Measurements from ENCODE around the gene MYO5B. TPM values are rescaled to one million over a fixed set of nuclear protein-coding genes. Genes with fewer than 3 reads are reported as not detected.

MYO5B gene
- polyA plus RNA-seq, 1 of the 3 experiments (the other 2 are of a cell fraction): 1.3 TPM

- TF ChIP-seq USF1 (IDR thresholded peaks at IDR 0.05; ENCODE audit: borderline replicate concordance, low read depth) (no peak), PBX3 (IDR thresholded peaks at IDR 0.05) (no peak), YY1 (IDR thresholded peaks at IDR 0.05; ENCODE audit: low read depth) (no peak), NFIC (IDR thresholded peaks at IDR 0.05; ENCODE audit: borderline replicate concordance) (no peak), EP300 (IDR thresholded peaks at IDR 0.05; ENCODE audit: borderline replicate concordance in 1 of 2, low read depth in 1 of 2, low read length in 1 of 2) (no peak)
Observed at GRCh38 chr18:50004013-50004412, 190.9 kb downstream of the MYO5B start (continued).

- H3K79me2 ChIP-seq (ENCODE audit: insufficient read depth): no peaks in the 10 kb centered on the region
- ChIA-PET POLR2A (interaction anchor here (0.6 kb wide), 1 partner anchor 25 kb away, joined by 3 read pairs; no protein-coding TSS in a partner anchor), CTCF (interaction anchor here (0.5 kb wide), 1 partner anchor 193 kb away, joined by 3 read pairs; no protein-coding TSS in a partner anchor)
- H3K27me3 ChIP-seq (ENCODE audit: insufficient read depth): no peaks in the 10 kb centered on the region
- H3K4me1 ChIP-seq (ENCODE audit: control insufficient read depth in 1 of 2, insufficient read depth in 2 of 2, low read depth in 1 of 2, low read length in 1 of 2): no peaks in the 10 kb centered on the region
- no peak for DNase-seq
- H3K9me2 ChIP-seq: no peaks in the 10 kb centered on the region
- H4K20me1 ChIP-seq (ENCODE audit: insufficient read depth): no peaks in the 10 kb centered on the region
- no peaks in the 10 kb centered on the region for H3K36me3 ChIP-seq (replicated peaks in 1 of 2; ENCODE audit: control insufficient read depth in 1 of 2, insufficient read depth in 2 of 2, low read length in 1 of 2)
- no peak overlapping the region for H3K4me2 ChIP-seq
- TF ChIP-seq ELF1 (IDR thresholded peaks at IDR 0.05): no peak
- no peak for TF ChIP-seq RFX5 (IDR thresholded peaks at IDR 0.05; ENCODE audit: low read length)
- no peak for TF ChIP-seq FOSL2 (IDR thresholded peaks at IDR 0.05; ENCODE audit: borderline replicate concordance, low read depth)
- WGBS (ENCODE audit: low lambda C conversion rate): 35% methylated on average over 2 of the region's 2 CpGs
- H3F3A ChIP-seq (replicated peaks; ENCODE audit: insufficient read depth): no peaks in the 10 kb centered on the region
- no peak overlapping the region for H3K9ac ChIP-seq
- no peak overlapping the region for H3K27ac ChIP-seq (ENCODE audit: low read depth in 2 of 2, low read length in 1 of 2)
- H3K4me3 ChIP-seq (ENCODE audit: low read depth in 2 of 2, low read length in 1 of 2): no peak overlapping the region
- H2AFZ ChIP-seq (ENCODE audit: low read depth): no peak overlapping the region
- H3K9me3 ChIP-seq: no peaks in the 10 kb centered on the region
Observed at GRCh38 chr18:50002781-50003180, 192.2 kb downstream of the MYO5B start.

GRCh38 chr18:50000227-50000626 lies 194.7 kb downstream of the MYO5B start:
- no peaks in the 10 kb centered on the region for H3K4me1 ChIP-seq (ENCODE audit: control insufficient read depth in 1 of 2, insufficient read depth in 2 of 2, low read depth in 1 of 2, low read length in 1 of 2)
- WGBS (ENCODE audit: low lambda C conversion rate): 56% methylated on average over 5 of the region's 5 CpGs
- no peak overlapping the region for H2AFZ ChIP-seq (ENCODE audit: low read depth)
- no peak overlapping the region for H3K4me3 ChIP-seq (ENCODE audit: low read depth in 2 of 2, low read length in 1 of 2)
- DNase-seq: no peak
- H3K36me3 ChIP-seq (replicated peaks in 1 of 2; ENCODE audit: control insufficient read depth in 1 of 2, insufficient read depth in 2 of 2, low read length in 1 of 2): no peaks in the 10 kb centered on the region
- no peak overlapping the region for H3K4me2 ChIP-seq
- no peaks in the 10 kb centered on the region for H3K9me2 ChIP-seq
- ChIA-PET POLR2A (no interaction called here), CTCF (interaction anchor here (1.1 to 1.4 kb wide), 3 partner anchors 10 to 489 kb away, joined by 3 read pairs; no protein-coding TSS in a partner anchor)
- no peaks in the 10 kb centered on the region for H4K20me1 ChIP-seq (ENCODE audit: insufficient read depth)
- no peak overlapping the region for H3K27ac ChIP-seq (ENCODE audit: low read depth in 2 of 2, low read length in 1 of 2)
- H3K9ac ChIP-seq: no peak overlapping the region
- no peaks in the 10 kb centered on the region for H3K79me2 ChIP-seq (ENCODE audit: insufficient read depth)
- H3F3A ChIP-seq (replicated peaks; ENCODE audit: insufficient read depth): no peaks in the 10 kb centered on the region
- H3K9me3 ChIP-seq: no peaks in the 10 kb centered on the region
- no peaks in the 10 kb centered on the region for H3K27me3 ChIP-seq (ENCODE audit: insufficient read depth)
- no peak for TF ChIP-seq USF1 (IDR thresholded peaks at IDR 0.05; ENCODE audit: borderline replicate concordance, low read depth)
- TF ChIP-seq GABPA (IDR thresholded peaks at IDR 0.05; ENCODE audit: low read depth): no peak
- TF ChIP-seq TAF1 (IDR thresholded peaks at IDR 0.05; ENCODE audit: borderline replicate concordance, low read depth, low read length): no peak
- no peak for TF ChIP-seq FOXJ3 (CRISPR knock-in tag; IDR thresholded peaks at IDR 0.05)
- no peak for TF ChIP-seq RAD21 (IDR thresholded peaks at IDR 0.05; ENCODE audit: low read length)
- TF ChIP-seq USF2 (IDR thresholded peaks at IDR 0.05; ENCODE audit: borderline replicate concordance, low read depth, low read length): no peak
- TF ChIP-seq REST (IDR thresholded peaks at IDR 0.05; ENCODE audit: low read depth, low read length): no peak
- no peak for TF ChIP-seq NFIC (IDR thresholded peaks at IDR 0.05; ENCODE audit: borderline replicate concordance)
- no peak for TF ChIP-seq CTCF (IDR thresholded peaks at IDR 0.05)
- TF ChIP-seq RXRA (IDR thresholded peaks at IDR 0.05; ENCODE audit: borderline replicate concordance, low read depth): no peak
- no peak for TF ChIP-seq MEF2A (IDR thresholded peaks at IDR 0.05; ENCODE audit: borderline replicate concordance, low read depth)

Measured in SK-N-SH (cell line).